Right lung (tissue), 10 donors: ENCODE data around the gene COQ5. TPM values are rescaled to one million over a fixed set of nuclear protein-coding genes. Genes with fewer than 3 reads are reported as not detected.

Experiments used
- DNase-seq, 2 donors: peaks; one replicate each; pipeline ENCODE4 v3.0.0-alpha.2; 2013
- long read RNA-seq, 8 donors: transcript quantifications; one replicate each; lab custom pipeline, GENCODE V29; 2026
- polyA plus RNA-seq, 5 donors: library from polyadenylated mRNA; unstranded; fragments of 120-200 nt; gene quantifications; one replicate each; pipeline versions ENCODE4 v1.2.1 to v1.2.3, GENCODE V29; 2013; ENCODE audit warnings: inconsistent platforms in 1 of 5, low replicate concordance in 1 of 5; ENCODE audit not compliant: insufficient read length in 5 of 5, insufficient read depth in 1 of 5

COQ5 gene
- polyA plus RNA-seq = 10 to 100 TPM; 47.9 to 61.2 (median 56.5) TPM
- long read RNA-seq, donor 1, transcript COQ5-201 (7 exons, 1,535 nt) = major isoform, 14 of 137 reads
- long read RNA-seq, donor 1, partial matches to known transcripts = 118 of 137 reads
- long read RNA-seq, donor 1, other reads (novel, unspliced or antisense) = 5 of 137 reads
- long read RNA-seq, donor 2, transcript COQ5-201 (7 exons, 1,535 nt) = major isoform, 11 of 21 reads
- long read RNA-seq, donor 2, partial matches to known transcripts = 9 of 21 reads
- long read RNA-seq, donor 2, other reads (novel, unspliced or antisense) = 0 of 21 reads
- long read RNA-seq, donor 3, transcript COQ5-201 (7 exons, 1,535 nt) = major isoform, 9 of 108 reads
- long read RNA-seq, donor 3, partial matches to known transcripts = 91 of 108 reads
- long read RNA-seq, donor 3, other reads (novel, unspliced or antisense) = 7 of 108 reads
- long read RNA-seq, donor 4, transcript COQ5-201 (7 exons, 1,535 nt) = major isoform, 10 of 118 reads
- long read RNA-seq, donor 4, partial matches to known transcripts = 99 of 118 reads
- long read RNA-seq, donor 4, other reads (novel, unspliced or antisense) = 8 of 118 reads
- long read RNA-seq, donor 5, transcript COQ5-201 (7 exons, 1,535 nt) = major isoform, 18 of 45 reads
- long read RNA-seq, donor 5, partial matches to known transcripts = 27 of 45 reads
- long read RNA-seq, donor 5, other reads (novel, unspliced or antisense) = 0 of 45 reads
- long read RNA-seq, donor 6, transcript COQ5-201 (7 exons, 1,535 nt) = major isoform, 22 of 38 reads
- long read RNA-seq, donor 6, partial matches to known transcripts = 15 of 38 reads
- long read RNA-seq, donor 6, other reads (novel, unspliced or antisense) = 0 of 38 reads
- long read RNA-seq, donor 7, transcript COQ5-201 (7 exons, 1,535 nt) = major isoform, 10 of 151 reads
- long read RNA-seq, donor 7, partial matches to known transcripts = 136 of 151 reads
- long read RNA-seq, donor 7, other reads (novel, unspliced or antisense) = 5 of 151 reads
- long read RNA-seq, donor 8, transcript COQ5-201 (7 exons, 1,535 nt) = major isoform, 7 of 14 reads
- long read RNA-seq, donor 8, partial matches to known transcripts = 7 of 14 reads
- long read RNA-seq, donor 8, other reads (novel, unspliced or antisense) = 0 of 14 reads

DNA sequence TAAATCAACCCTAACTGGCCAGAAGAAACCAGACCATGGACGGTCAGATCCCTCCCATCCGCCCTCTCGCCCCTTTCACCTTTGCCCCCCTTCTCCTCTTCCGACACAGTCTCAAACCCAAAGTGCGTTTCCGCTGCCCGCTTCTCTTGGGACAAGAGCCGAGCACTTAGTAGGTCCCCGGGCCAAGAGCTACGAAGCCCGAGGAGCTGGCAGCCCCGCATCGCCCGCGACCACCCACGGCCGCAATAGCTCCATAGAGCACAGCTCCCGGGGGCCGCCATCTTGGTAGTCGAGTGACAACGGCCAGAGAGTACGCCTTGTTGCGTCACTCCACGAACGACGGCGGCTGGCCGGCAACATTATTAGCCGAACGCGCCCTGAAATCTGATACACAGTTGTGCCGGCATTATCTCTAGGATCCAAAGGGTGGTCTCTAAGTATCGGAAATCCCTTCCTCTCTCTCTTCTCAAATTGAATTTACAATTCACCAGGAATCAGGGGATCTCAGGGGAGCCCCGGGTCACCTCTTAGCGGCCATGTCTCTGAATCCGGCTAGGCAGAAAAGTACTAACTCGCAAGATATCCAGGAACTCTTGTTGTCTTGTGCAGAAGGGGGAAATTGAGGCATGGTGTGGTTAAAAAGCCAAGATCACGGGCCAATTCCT, at the start of gene COQ5:
Gene COQ5, minus strand, starts transcription at position 298 of the 665 bp plus-strand sequence. Its CDS starts 17 bp downstream, at position 281.
- peak; percentile 90 to 92 for DNase-seq

- DNase-seq = no peak
Measured at GRCh38 chr12:120574106-120574505, 45.1 kb upstream of the COQ5 start.

DNA sequence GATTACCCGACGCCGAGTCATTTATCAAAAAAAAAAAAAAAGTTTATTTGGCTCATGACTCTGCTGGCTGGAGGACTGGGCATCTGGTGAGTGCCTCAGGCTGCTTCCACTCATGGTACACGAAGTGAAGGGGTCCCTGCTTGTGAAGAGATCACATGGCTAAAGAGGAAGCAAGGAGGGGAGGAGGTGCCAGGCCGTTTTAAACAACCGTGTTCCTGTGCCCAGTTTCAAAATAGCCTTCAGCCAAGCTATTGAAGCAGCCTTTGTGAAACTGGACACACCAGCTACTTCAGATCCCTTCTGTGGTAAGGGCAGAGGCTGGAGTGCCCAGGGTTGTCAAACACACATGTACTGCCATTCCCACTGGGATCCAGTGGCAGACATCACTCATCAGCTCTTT, 44.6 kb upstream of the COQ5 start:
- DNase-seq = no peak

GRCh38 chr12:120571299-120571698, 42.3 kb upstream of the COQ5 start:
- no peak for DNase-seq

GRCh38 chr12:120563495-120563894, 34.5 kb upstream of the COQ5 start:
- DNase-seq = no peak

DNA sequence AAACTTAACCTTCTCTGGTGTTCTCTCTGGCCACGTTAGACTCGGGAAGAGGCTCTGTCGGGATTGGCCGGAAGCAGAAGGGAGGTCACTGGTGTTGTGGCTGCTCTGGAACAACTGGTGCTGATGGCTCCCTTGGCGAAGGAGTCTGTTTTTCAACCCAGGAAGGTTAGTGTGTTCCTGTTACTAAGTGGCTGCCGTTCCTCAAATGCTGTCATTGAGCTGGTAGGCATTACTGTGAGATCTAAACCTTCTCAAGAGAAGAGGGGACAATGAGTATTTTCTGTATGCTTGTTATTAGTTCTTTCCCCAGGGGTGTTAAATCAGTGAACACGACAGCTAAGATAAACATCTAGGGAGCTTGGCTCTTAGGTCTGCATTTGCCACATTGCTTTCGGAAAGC, 33.9 kb upstream of the COQ5 start:
- no peak for DNase-seq

- no peak for DNase-seq
Measured at GRCh38 chr12:120557589-120557988, 28.6 kb upstream of the COQ5 start.

GRCh38 chr12:120554678-120555077, 25.7 kb upstream of the COQ5 start:
- DNase-seq = no peak

DNA sequence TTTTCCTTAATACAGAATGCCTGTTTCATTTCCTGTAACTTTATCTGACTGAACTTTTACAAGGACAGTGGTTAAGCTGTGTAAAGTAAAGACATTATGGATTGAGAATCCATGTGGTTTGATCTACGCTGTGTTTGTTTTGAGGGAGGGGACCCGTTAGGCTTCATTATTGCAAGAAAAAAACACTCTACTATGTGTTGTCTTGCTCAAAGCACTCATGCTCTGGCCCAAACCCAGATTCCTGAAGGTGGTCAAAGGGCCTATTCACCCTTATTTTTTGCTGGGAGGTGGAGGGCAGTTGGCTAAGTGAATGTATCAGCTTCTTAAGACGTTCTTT, 17.1 kb upstream of the COQ5 start:
- no peak for DNase-seq

- DNase-seq = no peak
Measured at GRCh38 chr12:120544691-120545090, 15.7 kb upstream of the COQ5 start.

DNA sequence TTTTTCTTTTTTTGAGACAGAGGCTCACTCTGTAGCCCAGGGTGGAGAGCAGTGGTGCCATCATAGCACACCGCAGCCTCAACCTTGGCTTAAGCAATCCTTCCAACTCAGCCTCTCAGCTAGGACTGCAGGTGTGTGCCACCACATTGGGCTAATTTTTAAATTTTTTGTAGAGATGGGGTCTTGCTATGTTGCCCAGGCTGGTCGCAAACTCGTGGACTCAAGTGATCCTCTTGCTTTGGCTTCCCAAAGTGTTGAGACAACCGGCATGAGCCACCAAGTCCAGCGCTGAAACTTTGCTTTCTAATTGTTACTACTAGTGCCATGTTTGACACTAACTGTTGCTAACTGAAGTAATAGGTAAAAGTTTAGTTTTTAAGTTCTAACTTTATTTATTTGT, 13.2 kb upstream of the COQ5 start:
- no peak for DNase-seq

DNA sequence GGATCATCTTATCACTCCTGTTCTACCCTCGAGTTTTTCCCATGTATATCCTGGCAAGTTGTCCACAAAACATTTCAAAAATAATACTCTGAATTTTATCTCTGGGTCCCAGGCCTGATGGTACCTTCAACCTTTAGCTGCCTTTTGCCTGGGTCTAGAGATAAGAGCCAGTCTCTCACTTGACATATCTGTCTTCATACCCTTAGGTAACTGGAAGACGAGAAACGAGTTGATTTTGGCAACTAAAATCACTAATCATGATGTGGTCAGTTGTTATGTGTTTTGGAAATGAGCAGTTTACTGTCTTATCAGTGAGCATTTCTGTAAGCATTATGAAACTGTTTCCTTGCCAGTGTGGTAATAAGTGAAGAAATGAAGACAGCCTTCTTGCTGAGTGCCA, 11.5 kb upstream of the COQ5 start:
- no peak for DNase-seq

DNA sequence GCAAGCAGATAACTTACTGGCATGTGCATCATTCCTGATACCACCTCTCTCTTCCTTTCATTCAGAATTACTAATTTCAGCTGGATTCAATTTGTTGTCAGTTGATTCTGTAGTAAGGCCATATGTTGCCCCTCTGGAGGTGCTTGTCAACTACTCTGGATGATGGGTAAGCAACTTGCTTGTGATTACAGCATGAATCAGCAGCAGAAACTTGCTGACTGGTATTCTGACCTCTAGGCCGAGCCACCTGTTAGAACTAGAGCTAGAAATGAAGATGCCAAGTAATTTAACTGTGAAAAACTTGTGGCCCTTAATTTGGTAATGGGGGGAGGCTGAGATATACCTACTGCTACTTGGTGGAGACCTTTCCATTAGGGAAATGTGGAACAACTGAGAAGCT, 10.3 kb upstream of the COQ5 start:
- no peak for DNase-seq

- no peak for DNase-seq
Measured at GRCh38 chr12:120538281-120539156, 9.6 kb upstream of the COQ5 start.

DNA sequence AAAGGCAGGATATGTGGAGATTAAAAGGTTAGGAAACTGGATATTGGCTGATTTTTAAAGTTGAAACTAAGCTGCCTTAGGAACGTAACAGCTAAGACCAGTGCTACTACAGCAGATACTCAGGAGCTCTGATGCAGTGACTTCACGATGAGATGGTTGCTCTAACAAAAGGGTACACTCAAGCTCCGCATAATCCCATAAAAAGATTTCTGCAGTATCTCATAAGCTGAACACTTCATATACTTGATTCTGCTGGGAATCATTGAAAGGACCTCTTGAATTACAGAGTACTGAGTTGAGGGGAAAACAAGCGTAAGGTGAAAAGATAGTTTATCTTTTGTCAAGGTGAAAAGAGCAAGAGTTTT, 8.9 kb upstream of the COQ5 start:
- DNase-seq = no peak

GRCh38 chr12:120536064-120536791, 7.3 kb upstream of the COQ5 start:
- no peak for DNase-seq

- DNase-seq = peak in 1 of 2 donors; percentile 34
Measured at GRCh38 chr12:120534703-120535655, 6.0 kb upstream of the COQ5 start.

GRCh38 chr12:120534203-120534702, 5.3 kb upstream of the COQ5 start, which contains the start of gene RNF10:
Gene RNF10, plus strand, starts transcription at chr12:120534356. Its CDS starts 456 bp downstream, at chr12:120534812.
- peak; percentile 88 to 89 for DNase-seq
